Stimulated activated CD8-positive, alpha-beta memory T cell treated with anti-CD3 and anti-CD28 coated beads, Interleukin-15, amount 100 ng/mL, for 4 hours (primary cell): ENCODE results near the gene C19orf38.
A peak's percentile ranks its signal among the peaks of the same experiment; 100 is the strongest.

Experiments
- DNase-seq, 2 donors: peaks; one replicate each; pipeline ENCODE4 v3.0.0-alpha.2; 2020; ENCODE audit warnings: low read depth in 2 of 2

The C19orf38 gene, protein sequence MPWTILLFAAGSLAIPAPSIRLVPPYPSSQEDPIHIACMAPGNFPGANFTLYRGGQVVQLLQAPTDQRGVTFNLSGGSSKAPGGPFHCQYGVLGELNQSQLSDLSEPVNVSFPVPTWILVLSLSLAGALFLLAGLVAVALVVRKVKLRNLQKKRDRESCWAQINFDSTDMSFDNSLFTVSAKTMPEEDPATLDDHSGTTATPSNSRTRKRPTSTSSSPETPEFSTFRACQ

DNA sequence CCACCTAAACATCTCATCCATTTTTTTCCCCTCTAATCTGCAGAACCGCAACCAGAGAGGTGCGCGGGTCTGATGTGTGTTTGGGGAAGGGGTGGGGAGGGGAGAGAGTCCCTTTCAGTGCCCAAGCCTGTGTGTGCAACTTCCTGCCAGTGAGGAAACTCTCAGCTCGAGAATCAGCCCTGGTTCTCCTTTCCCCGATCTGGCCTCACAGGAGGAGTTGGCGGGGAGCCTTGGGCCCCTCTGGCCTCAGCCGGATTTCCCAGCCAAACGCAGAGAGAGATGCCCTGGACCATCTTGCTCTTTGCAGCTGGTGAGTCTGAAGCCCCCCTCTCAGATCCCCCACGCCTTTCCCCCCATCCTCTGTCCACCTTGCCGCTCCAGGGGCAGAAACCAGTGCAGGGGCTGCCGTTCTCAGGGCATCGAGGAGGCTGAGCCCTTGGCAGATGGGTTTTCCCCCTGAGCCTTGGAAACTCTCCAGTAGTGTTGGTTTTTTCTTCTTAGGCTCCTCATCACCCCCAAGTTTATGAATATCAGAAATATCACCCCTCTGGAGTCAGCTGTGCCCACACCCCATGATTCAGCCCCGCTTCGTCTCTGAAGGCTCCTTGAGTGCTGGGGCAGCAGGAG is at the start of gene C19orf38:
C19orf38 (plus strand) TSS at position 186 of the 627 bp plus-strand sequence; CDS start at position 280, 94 bp downstream.
- DNase-seq = no peak

DNA sequence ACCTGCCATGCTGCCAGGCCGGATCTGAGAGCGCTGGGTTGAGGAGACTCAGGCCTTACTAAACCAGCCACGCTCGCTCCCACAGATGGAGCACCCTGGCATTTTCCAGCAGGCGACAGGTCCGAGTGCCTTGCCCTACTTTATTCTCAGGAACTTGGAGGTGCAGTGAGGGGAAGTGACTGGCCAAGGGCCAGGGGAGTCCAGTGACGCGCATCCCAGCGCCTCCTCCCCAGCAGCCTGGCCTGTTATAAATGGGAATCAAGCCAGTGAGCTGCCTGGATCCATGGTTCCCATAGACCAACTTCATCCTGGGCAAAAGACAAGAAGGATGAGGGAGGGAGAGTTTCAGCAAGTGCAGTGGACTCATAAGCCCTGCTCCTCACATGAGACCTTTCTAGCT is 47.7 kb upstream of the C19orf38 start:
- no peak for DNase-seq

DNA sequence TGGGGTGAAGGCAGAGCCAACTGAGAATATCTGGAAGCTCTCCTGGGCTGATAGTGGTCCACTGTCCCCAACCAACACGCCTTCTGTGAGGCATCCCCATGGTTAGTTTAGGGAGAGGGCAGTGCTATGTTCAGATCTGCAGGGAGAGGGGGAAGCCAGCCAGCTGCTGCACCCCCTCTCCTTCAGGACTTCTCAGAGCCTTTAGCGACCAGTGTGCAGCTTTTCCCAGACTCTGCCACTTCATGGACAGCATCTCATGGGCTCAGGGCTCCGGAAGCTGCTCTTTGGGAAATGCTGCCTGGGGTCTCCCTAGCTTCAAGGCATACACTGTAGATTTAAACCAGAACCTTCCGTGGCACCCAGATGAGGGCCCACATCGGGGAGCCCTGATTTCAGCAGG is 45.7 kb upstream of the C19orf38 start:
- no peak for DNase-seq

DNA sequence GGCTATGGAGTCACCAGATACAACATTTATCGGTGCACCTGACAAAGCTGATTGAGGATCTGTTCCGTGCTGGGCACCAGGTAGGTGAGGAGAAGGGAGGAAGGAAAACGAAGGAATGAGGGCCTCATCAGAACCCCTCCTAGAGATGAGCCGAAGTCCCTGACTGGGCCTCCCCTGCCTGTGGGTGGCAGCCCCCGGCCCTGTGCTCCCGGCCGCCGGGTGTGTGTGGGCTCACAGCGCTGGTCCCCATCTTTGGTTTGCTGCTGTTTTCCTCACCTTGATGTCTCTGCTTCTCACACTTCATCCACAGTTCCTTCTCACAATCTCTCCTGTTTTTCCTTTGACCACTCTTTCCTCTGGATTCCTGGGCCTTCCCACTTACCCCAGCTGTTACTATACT is 45.0 kb upstream of the C19orf38 start:
- DNase-seq = no peak

DNA sequence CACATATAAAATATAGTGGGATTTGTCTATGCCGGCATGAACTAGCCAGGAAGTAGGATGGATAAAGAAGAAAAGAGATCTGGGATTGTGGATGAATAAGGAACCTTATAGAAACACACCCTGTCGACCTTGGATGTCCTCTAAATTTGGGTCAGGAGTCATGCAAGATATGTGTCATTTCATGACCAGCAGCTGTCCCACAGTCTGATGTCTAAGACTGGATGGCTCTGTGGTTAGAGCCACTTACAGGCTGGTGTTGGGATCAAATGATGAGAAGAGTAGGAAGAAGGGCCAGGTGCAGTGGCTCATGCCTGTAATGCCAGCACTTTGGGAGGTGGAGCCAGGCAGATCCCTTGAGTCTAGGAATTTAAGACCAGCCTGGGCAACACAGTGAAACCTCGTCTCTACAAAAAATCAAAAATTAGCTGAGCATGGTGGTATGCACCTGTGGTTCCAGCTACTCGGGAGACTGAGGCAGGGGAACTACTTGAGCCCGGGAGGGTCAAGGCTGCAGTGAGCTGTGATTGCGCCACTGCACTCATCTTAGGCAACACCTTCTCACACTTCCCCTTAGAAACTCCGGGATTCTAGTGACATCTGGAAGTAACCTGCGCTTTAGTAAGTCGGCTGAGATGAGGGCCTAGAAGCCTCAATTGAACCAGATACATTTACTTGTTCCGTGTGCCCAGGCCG is 43.0 kb upstream of the C19orf38 start:
- no peak for DNase-seq

DNA sequence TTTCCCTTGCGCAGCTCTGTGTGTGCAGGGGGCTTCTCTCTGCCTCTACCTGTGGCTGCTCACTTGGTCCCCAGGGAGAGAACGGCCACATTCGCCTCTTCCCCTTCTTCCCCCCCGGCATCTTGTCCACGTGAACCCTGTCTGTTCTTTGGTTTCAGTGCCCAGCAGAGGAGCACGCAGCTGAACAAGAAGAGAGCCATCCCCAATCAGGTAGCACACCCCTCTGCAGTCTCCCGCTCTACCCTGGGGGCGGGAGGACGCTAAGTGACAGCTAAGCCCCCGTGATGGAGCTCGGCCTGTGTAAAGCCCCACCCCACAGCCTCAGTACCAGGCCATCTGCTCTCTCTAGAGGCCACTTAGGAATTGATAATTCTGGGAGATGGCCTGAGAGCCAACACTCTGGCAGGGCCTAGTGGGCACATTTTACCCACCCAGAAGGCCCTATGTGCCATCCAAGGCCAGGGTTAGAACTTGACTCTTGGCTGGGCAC is 42.4 kb upstream of the C19orf38 start:
- no peak for DNase-seq

DNA sequence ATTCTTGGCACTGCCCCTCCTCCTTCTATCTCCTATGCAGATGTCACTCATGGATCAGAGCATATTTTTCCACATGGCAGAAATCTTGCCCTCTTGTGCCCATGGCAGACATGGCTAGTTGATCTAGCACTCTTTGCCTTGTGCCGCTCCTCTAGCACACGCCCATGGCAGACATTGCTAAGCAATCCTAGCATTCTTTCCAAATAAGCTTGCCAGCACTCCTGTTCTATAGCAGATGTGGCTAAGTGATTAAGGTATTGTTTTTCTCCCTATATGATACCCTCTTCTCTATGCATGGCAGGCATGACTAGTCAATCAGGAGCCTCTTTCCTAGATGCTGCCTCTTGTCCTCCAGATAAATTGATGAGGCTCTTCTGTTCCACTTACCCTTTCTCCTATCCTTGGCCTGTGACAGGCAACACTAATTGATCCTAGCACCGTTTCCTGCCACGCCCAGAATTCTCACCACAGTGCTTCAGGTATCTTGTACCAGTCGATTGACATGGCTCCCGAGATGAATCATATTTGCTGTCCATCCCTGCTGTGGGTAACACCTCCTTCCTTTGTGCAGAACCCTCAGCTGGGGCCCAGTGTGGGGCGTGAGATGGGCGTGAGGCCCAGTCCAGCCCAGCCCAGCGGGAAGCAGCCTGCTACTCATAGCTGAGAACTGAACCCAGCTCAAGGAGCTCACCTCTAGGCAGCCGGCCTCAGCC is 39.1 kb upstream of the C19orf38 start:
- no peak for DNase-seq

DNA sequence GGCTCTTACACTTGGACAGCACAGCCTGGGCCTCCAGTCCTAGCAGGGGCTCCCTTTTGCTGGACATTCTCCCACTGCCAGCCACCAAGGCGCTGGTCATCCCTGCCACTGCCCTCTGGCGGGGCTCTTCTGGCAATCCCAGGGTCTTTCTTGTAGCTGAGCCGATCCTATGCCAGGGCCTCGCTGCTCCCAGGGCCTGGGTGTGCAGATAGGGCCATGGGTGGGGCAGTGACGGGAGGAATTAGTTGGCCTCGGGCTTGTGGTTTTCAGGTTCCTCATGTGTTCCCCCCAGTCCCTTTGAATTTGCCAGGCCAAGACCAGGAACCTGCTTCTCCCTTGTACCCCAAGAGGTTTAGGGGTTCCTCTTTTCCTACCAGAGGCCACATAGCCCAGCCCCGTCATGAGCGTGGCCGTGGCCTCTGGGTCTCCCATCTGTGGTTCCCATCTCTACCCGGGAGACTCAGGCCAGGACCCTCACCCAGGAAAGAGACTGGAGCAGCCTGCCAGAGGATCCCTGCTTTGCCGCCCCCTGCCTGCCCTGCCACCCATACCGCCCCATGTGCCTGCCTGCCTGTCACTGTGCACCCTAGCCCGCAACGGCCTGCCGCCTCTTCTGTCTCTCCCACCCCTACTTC is 38.4 kb upstream of the C19orf38 start:
- DNase-seq = no peak

DNA sequence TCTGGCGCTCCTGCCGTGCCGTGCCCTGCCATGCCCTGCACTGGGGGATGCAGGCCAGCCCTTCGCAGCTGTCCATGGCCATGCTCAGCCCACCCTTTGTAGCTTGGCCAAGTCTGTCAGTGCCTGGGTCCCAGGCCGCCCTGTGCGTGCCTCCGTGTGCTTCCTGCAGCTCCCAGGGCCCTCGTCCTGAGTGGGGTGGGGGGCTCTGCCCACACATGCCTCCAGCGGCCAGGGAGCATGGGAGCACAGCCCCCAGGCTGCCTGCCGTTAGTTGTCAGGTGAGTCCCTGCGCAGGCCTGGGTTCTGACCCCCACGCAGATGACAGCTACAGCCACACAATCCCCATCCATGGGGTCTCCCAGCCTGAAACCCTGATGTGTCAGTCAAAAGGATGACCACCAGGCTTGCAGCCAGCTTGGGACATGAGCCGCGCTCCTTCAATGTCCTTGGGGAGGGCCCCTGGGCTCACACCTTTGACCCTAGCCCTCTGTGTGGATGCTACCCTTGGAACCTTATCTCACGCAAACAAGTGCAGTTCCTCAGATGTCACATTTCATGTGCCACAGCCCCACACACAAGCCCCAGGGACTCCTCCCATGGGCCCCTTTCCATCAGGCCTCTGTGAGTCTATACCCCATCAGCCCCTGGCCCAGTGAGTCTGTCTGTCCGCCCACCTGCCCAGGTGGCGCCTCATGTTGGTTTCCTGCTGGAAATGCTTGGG is 36.7 kb upstream of the C19orf38 start:
- no peak for DNase-seq

DNA sequence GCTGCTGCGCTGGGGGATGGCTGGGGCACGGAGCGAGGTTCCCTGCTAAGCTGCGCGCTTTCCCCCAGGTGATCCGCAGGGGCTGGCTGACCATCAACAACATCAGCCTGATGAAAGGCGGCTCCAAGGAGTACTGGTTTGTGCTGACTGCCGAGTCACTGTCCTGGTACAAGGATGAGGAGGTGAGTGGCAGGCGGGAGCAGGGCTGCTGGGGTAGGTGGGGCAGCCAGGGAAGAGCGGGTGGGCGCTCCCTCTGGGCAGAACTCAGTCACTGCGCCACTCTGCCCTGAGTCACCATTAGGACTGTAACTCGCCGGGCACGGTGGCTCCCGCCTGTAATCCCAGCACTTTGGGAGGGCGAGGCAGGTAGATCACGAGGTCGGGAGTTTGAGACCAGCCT is 36.0 kb upstream of the C19orf38 start:
- DNase-seq = no peak

DNA sequence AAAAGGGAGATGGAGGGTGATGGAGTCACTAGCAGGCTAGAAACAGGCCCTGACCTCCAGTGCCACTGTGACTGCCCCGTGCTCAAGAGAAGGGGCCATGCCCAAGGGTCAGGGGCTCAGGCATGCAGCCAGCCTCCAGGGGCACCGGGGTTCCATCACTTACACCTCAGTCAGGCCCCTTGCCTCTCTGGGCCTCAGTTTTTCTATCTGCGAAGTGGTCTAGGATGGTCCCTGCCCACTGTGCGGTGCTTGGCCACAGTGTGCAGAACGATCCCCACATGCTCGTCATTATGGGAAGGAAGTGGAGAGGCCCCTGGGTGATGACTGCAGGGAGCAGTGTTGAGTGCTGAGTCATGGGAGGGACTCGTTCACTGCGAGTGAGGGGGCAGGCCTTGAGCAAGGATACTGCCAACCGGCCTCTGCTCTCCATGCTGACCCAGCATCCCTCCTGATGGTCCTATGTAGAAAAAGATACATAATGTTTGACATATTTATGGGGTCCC is 35.3 kb upstream of the C19orf38 start:
- peak in 1 of 2 donors; percentile 7 for DNase-seq

DNA sequence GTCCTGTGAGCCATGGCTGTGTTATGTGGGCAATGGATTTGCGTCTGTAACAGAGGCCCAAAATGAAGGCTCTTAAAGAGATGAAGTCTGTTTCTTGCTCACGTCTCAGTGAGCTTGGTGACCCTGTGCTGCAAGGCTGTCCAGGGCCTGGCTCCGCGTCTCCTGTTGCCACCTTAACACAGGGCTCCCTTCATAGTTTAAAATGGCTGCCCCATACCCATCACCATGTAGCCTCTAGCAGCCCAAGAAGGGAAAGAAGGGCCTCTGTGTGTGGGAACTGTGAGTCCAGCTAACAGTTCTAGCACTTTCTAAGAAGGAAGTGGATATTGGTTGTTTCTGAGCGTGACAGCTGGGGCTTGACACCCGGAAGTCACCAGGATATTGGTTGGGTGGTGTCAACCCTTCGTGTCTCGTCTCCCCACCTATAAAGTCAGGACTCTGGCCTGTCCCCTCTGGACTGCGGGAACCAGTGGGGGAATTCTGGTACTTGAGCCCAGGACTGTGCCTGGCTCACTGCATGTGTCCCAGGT is 33.1 kb upstream of the C19orf38 start:
- no peak for DNase-seq

DNA sequence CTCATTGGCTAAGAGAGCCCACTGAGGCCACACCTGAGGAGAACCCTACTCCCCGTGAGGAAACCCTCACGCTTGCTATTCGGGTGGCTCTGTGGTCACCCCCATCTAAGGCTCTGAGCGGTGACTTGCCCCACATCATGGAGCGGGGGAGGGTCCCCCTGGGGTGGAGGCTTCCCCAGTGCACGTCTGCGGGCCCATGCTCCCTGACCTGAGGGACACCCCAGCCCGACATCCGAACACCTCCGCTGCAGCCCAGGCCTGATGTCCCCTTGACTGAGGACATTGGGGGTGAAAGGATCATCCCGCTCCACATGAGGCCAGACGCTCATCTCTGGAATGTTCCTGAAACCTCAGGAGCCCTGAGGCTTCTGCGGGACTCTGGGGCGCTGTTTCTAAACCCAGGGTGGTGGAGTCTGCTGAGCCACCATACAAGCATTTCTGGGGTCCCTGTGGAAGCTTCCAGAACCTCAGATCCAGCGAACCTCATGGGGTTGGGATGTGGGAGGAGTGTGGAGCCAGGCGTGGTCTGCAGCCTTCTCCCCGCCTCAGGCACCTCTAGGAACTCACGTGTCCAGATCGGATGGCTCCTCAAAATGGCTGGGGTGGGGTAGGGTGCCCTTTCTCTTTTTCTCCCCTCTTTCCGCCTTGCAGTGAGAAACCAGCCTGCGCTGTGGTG is 32.1 kb upstream of the C19orf38 start:
- DNase-seq = no peak

DNA sequence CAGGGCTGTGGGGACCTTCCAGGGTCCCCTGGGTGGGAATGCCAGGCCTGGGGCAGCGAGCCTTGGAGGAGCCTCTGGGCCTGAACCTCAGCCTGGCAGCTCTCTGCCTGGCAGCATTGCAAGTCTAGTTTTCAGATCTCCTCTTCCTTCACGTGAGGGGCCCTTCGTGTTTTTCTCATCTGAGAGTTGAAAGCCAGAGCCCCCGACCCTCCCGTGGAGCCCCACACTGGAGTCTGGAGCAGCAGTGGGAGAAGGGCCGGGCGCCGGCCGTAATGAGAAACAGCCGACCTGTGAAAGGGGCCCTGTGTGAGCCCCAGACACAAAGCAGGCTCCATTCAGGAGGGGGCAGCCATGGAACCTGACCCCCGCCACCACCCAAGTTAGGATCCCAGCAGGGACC is 31.5 kb upstream of the C19orf38 start:
- DNase-seq = no peak

DNA sequence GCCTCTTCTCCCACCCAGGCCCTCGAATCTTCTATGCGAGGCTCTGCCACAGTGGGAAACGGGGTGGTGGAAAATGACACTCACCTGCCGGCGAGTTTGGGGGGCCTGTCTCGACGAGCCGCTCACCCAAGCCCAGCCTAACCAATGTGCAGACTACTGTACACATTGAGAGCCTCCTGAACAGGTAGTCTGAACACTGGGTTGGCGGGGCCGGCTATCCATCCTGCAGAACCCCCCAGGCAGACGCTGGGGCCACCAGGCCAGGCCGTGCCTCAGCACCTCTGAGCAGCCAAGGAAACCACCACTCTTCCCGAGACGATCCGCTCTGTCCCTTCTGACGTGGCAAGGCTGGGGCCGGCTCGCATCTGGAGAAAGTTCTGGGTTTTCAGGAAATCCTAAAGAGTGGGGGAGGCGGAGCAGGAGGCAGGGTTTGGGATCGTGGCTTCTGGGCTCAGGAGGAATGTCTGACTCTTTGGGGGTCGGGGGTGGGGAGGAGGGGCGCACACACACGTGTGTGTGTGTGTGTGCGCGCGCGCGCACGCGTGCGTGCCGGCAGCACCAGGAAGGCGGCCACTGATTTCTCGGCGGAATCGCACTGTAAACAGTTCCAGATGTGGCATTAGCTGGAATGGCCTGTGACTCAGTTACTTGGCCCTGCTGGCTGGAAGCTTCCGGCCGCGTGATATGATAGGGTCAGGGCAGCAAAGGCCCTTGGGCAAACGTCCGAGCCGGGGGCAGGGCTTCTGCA is 30.8 kb upstream of the C19orf38 start:
- no peak for DNase-seq

DNA sequence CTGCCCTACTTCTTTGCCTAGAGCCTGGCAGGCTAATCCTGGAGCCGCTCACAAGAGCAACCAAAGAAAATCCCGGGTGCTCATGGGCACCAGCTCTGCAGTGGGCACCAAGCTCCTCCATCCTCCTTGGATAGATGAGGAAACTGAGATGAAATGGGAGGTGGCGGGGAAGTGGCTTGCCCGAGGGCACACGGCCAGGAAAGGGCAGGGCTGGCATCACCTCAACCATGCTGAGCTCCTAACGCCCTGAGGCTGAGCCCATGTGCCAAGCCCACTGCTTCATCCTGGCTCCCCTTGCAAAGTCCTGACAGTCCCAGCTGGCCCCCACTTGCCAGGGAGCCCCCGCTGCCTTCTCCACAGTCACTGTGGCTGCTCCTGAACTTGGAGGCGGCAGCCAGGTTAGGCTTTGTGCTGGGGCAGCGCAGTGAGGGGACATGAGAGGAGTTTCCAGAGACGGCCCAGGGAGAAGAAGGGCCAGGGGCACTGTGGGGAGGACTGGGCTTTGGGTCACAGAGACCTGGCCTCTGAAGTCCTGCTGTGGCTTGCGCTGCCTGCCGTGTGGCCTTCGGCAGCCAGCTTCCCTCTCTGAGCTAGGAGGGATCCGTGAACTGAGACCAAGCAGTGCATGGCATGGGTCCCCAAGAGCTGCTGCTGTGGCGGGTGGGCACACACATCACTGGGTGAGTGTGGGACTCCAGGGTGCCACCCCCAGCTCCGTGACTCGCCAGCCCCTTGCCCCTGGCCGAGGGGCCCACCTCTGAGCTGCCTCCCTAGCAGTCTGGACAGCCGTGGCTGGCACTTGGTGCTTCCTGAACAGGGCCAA is 29.7 kb upstream of the C19orf38 start:
- no peak for DNase-seq

DNA sequence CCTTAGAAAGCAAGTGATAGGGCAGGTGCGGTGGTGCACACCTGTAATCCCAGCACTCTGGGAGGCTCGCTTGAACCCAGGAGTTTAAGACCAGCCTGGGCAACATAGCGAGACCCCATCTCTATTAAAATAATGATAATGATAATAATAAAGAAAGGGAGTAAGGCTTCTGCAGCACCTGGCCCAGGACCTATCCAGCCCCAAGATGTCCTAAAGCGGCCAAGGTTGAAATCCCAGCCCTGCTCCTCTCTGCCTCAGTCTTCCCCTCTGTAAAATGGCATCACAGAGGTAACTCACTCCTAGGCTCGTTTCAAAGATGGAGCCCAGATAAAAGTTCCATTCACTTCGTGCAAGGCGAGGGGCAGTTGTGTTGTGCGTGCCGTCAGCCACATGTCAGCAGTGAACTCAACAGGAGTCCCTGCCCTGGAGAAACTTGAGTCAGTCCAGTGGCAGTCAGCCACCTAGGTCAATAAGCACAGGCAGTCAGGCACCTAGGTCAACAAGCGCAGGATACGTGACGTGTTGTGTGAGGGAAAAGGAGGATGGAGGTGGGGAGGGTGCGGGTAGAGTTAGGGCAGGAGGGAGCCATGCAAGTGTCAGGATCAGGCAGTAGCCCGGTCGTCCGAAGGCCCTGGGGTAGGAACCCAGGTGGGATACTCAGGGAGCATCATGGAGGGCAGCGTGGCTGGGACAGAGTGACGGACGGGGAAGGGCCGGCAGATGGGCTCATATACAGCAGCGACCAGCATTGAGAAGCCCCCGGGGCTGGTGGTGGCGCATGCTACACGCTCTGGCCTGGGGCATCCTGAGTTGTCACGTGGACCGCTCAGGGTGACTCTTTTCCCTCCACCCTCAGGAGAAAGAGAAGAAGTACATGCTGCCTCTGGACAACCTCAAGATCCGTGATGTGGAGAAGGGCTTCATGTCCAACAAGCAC is 28.8 kb upstream of the C19orf38 start:
- DNase-seq = no peak
